ENCODE results near the gene DPYSL5.

DNA sequence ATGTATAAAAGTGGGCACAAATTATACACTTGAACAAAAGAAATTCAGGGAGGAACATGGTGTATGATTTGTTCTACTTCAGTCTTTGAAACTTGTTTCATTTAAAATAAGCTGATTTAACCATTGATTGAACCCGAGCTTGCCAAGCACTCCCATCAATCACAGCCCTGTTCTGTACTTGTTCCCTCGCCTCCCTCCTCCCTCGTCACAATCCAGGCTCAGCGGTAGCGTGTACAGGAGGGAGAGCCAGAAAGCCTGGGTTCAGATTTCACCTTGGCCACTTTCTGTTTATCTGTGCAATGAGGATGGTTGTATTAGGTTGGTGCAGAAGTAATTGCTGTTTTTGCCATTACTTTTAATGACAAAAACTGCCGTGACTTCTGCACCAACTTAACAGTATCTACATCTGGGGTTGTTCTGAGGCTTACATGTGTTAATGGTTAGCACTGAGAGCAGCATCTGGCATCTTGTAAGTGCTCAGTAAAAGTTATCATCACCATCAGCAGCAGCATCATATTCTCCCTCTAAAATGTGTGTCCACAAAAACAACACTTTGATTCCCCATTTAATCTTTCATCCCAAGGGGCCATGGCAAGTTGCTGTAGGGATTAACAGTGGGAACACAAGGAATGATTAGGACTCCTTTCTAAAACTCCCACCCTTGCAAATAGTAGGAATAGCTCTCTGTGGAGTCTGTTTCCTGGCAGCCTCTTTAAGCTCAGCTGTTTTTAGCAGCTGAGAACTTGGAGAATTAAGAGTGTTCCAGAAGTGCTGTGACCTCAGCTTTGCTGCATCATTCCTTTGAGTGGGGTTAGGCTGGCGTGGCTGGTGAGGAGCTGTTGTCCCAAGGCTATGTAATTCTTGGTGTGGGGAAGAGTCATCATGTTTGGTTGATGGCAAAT, 4.7 kb downstream of the DPYSL5 start:
- TF ChIP-seq, protein P1, sequence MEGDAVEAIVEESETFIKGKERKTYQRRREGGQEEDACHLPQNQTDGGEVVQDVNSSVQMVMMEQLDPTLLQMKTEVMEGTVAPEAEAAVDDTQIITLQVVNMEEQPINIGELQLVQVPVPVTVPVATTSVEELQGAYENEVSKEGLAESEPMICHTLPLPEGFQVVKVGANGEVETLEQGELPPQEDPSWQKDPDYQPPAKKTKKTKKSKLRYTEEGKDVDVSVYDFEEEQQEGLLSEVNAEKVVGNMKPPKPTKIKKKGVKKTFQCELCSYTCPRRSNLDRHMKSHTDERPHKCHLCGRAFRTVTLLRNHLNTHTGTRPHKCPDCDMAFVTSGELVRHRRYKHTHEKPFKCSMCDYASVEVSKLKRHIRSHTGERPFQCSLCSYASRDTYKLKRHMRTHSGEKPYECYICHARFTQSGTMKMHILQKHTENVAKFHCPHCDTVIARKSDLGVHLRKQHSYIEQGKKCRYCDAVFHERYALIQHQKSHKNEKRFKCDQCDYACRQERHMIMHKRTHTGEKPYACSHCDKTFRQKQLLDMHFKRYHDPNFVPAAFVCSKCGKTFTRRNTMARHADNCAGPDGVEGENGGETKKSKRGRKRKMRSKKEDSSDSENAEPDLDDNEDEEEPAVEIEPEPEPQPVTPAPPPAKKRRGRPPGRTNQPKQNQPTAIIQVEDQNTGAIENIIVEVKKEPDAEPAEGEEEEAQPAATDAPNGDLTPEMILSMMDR (IDR thresholded peaks at IDR 0.05) = no peak
- TF ChIP-seq POLR2A (IDR thresholded peaks at IDR 0.05) (no peak), POLR2AphosphoS5 (IDR thresholded peaks at IDR 0.05) (no peak)
